Tongue (tissue), 3 donors: ENCODE results near the gene TCHP. TPM values are rescaled to one million over a fixed set of nuclear protein-coding genes. Genes with fewer than 3 reads are reported as not detected.

ENCODE experiments used
- DNase-seq: peaks from one replicate; pipeline ENCODE4 v3.0.0-alpha.2; 2015
- small RNA-seq: library from RNA; depleted of rRNA; stranded (forward); fragments of <200 nt; gene quantifications from one replicate; pipeline ENCODE3, GENCODE V24; 2014; ENCODE audit warnings: low replicate concordance
- total RNA-seq: library from RNA; depleted of rRNA; stranded (reverse); fragments of >200 nt; gene quantifications from one replicate; pipeline ENCODE4 v1.2.3, GENCODE V29; 2014

Gene TCHP
- total RNA-seq, 1 donor from 2014 or later, result 9.7 TPM

DNA sequence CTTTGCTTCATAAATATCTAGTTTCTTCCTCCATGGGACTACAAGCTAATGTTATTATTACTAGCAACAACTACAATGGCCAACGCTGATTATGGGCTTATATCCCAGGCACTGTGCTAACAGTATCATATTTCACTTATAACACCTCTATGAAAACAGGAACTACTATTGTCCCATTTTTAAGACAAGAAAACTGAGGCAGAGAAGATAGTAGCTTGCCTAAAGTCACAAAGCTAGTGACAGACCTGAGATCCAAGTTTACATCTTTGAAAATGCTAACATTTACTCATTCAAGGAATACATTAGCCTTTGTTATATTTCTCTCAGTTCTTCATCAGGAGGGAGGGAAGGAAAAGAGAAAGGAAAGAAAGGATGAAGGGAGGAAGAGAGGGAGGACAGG is 63.3 kb downstream of the TCHP start:
- DNase-seq, result no peak

DNA sequence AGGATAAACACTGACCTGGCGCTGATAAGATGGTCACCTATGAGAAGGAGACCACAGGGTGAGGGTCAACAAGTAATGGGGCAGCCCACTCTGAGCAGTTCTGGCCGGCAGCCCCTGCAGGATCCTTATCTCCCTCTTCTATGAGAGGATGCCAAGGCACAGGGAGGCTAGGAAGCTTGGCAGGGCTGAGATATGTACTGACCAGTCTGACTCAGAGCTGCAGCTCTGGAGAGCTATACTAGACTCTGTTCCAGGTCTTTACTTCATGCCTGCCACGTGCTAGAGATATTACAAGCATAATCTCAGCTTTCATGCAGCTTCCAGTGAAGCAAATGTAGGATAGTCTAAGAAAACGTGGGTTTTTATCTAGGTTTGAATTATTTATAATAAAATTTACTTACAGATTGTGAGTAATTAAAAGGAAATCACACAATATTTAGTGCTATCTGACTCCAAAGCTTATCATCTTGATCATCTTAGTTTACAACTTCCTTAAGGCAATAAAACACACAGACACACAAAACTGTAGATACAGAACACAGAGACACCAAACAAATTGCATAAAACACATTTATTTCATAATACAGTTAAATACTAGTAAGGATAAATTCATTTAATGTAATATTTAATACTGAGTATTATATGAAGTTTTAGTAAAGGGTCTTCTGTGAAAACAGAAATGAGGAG is 63.8 kb downstream of the TCHP start:
- no peak for DNase-seq

DNA sequence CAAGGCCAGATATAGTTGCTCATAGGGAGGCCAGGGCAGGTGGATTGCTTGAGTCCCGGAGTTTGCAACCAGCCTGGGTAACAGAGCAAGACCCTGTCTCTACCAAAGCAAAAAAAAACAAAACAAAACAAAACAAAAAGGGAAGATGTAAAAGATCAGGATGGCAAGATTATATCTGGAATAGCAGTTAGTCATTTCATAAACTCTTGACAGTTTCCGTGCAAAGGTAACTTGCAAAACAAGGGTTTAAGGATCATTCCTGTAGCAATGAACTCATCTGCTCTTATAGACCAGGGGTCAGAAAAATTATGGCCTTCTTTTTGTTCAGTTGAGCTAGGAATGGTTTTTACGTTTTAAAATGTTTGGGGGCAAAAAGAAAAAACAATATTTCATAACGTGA is 66.5 kb downstream of the TCHP start:
- DNase-seq, result no peak

DNA sequence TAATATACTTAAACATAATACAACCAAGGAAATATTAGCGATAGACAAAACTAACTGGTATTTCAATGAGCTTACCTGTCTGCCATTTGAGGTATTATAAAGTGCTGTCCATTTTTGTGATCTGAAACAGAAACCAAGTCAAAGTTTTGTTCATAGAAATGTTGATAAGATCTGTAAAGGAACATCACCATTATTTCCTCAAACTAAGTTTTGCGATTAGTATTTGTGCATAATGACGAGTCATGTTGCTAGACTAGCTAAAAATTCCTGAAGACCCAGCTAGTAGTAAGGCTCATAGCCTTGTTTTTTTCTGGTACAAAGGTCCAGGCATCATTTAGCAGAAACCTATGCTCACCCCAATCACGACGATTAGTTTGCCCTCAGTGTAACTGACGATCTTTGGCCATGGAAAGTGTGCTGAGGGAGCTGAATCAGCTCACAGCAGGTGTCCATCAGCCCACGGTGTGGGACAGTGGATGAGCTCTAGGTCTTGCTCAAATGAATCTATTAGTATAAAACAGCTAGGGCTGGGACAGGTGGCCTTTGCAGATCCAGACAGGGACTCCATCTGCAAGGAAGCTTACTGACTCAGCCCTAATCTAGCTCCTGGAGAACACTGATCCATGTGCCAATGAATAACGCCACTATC is 67.4 kb downstream of the TCHP start:
- no peak for DNase-seq

Small RNAs within 50 kb of the gene (small RNA-seq; reads per million reads assigned to genes)
- gene RN7SL441P, result not detected

Other genes with a start within 250 kb of the TCHP start
- 3.1 TPM for gene FAM222A, start 186.4 kb upstream of the TCHP start, total RNA-seq
- 3.5 TPM for gene TRPV4, start 66.9 kb upstream of the TCHP start, total RNA-seq
- gene GLTP, start 19.7 kb upstream of the TCHP start, total RNA-seq, result 40.1 TPM
- 57.6 TPM for gene GIT2, start 96.1 kb downstream of the TCHP start, total RNA-seq
- 46.5 TPM for gene ANKRD13A, start 99.2 kb downstream of the TCHP start, total RNA-seq
- 20.9 TPM for gene C12orf76, start 148.2 kb downstream of the TCHP start, total RNA-seq
- 32.0 TPM for gene IFT81, start 224.1 kb downstream of the TCHP start, total RNA-seq